ENCODE data around the gene ST6GALNAC3.

Gene ST6GALNAC3

DNA sequence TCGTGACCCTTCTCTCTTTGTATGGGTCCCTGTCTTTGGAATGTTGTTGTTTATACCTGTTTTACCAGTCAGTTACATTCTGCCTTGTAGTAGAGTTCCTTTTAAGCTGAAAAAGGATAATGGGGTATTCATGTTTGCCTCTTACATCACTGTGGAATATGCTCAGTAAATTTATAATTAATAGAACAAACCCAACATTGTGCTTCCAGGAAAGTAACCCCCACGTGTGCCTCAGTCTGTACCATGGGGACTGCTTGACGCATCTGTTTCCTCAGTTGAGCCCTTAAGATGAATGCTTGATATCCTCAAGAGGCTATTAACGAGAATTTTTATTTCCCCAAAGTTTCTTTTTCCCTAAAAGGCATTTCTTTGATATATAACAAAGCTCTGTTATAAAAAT is 73.4 kb downstream of the ST6GALNAC3 start:
- DNase-seq = no peak

DNA sequence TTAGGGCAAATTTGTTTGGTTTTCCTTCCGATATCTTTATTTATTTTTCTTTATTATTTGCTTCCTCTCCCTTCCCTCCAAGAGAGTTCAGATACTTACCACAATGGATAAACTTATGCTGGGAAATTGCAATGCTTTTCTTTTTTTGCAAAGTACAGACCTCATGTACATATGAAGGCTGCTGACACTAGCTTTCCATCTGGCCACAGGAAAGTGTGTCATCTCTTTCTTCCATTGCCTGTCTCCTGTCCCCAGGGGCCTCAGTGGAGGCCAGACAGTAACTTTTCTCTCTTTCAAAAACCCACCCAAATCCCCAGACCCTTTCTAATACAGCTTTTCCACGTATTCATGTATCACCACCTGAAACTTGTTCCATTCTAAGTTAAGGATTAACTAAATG is 73.9 kb downstream of the ST6GALNAC3 start:
- no peak for DNase-seq

DNA sequence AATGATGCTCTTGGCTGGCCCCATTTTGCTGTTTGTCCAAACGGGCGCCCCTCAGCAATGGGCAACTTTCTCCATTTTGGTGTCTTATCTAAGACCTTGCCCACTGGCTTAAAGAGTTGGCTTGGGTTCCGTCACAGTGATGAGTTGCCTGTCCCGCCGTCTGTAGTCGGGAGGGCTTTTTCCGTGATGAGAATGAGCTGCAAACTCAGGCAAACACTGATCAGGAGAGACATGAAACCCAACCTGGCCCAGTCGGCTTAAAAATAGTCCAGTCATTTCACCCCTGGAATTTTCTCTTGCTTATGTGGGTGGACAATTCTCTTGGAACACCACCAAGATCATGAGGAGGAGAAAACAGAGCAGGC is 79.3 kb downstream of the ST6GALNAC3 start:
- DNase-seq = no peak

GRCh38 chr1:76154206-76154956 is 79.8 kb downstream of the ST6GALNAC3 start:
- DNase-seq = peak; percentile 90

DNA sequence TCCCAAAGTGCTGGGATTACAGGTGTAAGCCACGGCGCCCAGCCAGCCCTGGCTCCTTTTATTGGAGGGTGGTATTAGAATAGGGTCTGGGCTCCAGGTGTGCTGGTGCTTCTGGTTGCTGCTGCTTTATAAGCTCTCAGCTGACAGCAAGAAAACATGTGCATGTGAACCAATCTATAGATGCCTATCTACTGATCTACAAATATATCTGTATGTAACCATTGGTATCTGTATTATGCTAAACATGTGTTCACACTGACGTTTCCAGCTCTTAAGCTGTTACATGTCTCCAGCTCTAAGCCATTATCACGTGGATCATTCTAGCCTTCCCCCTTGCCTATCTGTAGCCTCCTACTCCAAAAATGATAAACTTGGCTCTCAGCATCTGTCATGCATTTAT is 82.4 kb downstream of the ST6GALNAC3 start:
- DNase-seq = no peak

GRCh38 chr1:76158126-76158525 is 83.6 kb downstream of the ST6GALNAC3 start:
- no peak for DNase-seq

DNA sequence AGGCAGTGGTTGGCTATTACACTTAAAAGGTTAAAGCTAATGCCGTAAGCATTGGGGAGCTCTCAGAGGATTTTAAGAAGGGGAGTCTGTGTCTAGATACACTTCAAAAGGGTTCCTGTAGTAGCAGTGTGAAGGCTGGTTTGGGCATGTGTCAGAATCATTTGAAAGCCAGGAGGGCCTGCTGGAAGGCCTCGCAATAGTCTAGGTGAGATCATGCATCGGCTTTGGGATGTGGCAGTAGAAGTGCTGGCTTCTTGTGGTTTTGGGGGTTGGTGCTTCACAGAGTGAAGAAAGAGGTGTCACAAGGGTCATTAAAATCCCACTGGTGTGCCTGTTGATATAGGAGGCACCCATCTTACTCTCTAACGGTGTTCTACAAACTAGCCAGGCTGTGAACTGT is 85.7 kb downstream of the ST6GALNAC3 start:
- DNase-seq = no peak

- DNase-seq = no peak
Observed at GRCh38 chr1:76161451-76161850, 86.9 kb downstream of the ST6GALNAC3 start.

DNA sequence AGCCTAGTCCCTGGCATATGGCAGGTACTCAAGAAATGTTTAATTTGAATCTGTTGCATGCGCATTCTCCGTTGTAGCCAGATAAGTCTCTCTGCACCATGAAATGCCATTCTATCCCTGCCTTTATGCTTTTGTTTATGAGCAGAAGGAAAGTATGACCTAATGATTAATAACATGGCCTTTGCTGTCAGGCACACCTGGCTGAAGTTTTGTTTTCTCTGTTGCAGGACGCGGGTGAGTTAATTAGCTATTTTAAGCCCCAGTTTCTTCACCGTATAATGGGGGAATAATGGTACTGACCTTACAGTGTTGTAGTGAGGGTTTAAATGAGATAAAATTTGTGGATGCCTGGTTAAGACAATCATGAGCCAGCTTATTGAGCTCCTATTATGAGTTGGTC is 87.7 kb downstream of the ST6GALNAC3 start:
- no peak for DNase-seq

DNA sequence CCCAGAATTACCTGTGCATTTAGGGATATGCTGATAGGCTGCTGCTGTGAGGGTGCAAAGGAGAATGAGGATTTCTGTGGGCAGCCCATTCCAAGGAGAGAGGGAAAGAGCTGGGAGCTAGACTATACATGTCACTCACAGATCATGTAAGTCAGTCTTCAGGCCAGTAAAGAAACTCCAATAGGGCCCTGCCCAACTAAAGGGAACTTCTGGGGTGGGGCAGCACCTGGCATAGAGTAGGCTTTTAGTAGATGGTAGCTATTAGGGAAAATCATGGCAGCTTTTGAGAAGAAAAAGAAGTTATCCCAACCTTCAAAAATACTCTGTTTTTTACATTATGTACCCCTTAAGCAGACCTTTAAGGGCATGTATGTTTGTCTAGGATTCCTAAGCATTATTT is 89.6 kb downstream of the ST6GALNAC3 start:
- DNase-seq = no peak

DNA sequence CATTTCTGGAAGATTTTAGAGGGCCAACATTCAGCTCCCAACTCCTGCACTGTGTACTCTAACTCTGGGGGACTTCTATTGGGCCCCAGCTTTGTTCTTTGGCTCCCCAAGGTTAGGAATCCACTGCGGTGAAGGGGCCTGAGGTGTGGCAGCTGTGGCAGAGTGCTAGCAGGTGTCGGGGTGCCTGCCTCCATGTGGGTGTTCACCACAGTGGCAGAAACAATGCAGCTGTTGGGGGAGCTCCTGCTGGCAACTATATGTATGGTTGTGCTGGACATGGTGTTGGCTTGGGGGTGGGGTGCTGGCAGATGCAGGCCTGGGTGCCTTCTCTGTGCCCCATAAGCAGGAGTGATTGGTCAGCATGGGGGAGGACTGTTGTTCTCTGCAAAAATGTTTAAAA is 95.5 kb downstream of the ST6GALNAC3 start:
- DNase-seq = no peak

DNA sequence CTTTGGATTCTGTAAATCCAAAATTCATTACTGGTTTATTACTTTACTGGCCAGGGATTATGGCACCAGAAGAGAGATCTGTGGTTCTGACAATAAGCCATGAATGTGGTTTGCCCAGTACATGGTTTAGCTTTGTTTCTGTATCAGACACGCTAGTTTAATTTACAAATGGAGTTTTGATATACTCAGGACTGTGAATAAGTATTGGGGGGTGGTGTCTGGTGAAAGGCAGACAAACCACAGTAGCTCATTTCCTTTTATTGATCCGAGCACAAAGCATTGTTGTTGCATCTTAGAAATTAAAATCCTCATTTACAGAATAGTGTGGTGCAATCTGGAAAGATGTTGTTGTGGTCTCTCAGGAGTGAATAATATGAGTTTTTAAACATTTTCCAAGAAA is 96.0 kb downstream of the ST6GALNAC3 start:
- no peak for DNase-seq

DNA sequence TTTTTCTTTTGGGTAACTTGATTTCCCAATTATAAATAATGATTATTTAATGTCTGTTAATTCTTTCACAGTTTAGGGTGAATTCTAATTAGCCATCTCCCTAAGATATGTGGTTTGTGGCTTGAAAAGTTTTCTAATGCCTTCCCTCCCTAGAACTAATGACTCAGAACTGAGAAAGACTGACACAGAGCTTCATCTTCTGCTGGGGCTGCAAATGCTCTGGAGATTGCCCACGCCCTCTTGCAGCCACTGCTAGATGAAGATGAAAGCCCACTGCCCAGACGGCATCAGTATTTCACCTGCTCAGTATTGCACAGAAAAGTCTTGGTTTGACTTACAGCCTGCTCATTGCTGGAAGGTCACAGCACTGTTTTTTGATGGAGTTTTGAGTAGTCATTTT is 101.5 kb downstream of the ST6GALNAC3 start:
- DNase-seq = no peak

DNA sequence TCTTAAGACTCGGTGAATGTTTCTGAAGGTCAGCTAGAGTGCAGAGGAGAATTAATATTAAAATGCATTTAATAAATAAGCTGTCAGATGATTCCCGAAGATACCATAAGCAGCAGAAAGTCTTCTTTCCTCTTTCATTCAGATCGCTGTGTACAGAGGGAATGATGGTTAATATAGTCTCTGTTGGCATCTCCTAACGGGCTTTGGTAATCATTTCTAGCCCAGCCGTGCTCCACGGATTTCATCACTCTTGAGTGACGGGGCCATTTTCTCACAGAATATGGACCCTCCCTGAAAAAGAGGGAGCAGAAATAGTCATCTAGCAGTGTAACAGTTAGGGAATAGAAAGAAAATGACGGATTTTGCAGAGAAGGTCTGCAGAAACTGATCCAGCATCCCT is 103.1 kb downstream of the ST6GALNAC3 start:
- no peak for DNase-seq

DNA sequence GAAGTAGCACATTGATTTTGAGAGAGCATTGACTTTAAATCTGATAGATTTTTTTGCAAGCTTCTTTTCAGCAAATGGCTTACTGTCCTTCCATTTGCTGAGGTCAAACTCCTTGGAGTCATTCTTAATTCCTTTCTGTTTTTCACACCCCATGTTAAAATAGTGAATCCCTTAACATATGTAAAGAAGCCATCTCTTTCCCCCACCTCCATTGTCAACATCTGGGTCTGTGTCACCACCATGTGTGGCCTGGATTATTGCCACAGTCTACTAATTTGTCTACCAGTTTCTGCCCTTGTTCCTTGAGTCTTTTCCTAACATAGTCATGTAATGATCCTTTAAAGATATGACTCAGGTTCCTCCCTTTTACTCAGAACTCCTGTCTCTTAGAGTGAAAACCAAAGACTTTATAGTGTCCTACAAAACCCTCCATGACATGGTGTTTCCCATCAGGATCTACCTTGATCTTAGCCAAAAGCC is 104.7 kb downstream of the ST6GALNAC3 start:
- no peak for DNase-seq

DNA sequence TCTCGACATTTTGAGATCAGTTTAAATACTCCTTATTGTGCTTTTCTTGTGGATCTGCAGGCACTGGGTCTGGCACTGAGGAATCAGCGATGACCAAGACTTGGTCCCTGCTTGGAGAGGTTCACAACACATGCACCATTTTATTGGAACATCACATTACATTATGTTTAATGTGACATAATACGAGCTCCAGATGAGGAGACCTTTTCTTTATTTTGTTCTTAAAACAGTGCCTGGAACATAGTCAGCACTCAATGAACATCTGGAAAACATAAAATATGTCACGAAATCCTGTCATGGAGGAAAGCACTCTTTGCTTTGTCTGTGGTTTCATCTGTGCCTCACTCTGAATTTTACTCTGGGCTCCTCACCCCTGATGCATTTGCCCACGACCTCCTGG is 110.7 kb downstream of the ST6GALNAC3 start:
- DNase-seq = no peak

GRCh38 chr1:76186554-76187170 is 112.1 kb downstream of the ST6GALNAC3 start:
- no peak for DNase-seq

GRCh38 chr1:76187436-76187835 is 112.9 kb downstream of the ST6GALNAC3 start:
- no peak for DNase-seq

DNA sequence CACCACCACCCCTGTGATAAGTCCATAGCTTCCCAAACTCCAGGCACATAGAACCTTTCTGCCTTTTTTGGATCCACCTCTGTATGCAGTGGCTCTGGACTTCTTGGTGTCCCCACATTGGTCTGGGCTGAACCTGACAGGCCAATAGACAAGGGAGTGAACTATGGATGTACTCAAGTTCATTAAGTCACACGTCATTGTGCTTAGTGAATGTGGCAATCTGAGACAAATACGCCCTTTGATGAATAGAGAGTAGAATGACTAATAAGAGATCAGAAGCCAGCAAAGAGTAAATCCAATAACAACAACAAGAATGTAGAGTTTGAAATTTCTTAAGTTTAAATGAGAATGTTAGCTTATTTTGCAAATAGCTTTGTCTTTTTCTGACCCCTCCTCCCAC is 114.8 kb downstream of the ST6GALNAC3 start:
- no peak for DNase-seq

GRCh38 chr1:76190749-76191424 is 116.3 kb downstream of the ST6GALNAC3 start:
- no peak for DNase-seq

- DNase-seq = no peak
Observed at GRCh38 chr1:76191561-76191960, 117.0 kb downstream of the ST6GALNAC3 start.

GRCh38 chr1:76198452-76198851 is 123.9 kb downstream of the ST6GALNAC3 start:
- no peak for DNase-seq

DNA sequence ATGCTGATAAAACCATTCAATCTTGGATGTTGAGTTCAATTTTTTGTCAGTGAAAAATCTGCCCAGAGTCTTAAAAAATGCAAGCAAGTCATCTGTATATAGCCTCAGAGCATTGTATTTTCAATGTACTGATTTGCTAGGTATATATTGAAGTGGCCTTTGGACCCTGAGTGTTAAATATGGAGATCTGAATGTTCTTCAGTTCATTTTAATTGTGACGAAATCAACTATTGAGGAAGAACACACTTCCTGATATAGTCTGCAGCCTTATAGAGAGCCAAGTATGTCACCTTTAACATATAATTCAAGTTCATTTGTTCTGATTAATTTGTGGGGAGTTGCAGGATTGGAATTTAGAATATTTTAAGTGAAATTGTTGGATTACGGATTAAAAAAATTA is 128.1 kb downstream of the ST6GALNAC3 start:
- no peak for DNase-seq

GRCh38 chr1:76203127-76203526 is 128.6 kb downstream of the ST6GALNAC3 start:
- no peak for DNase-seq
